Progenitor cell of endocrine pancreas (in vitro differentiated cells): Measurements from ENCODE around the gene SIPA1L3. TPM values are rescaled to one million over a fixed set of nuclear protein-coding genes. Genes with fewer than 3 reads are reported as not detected.
"Not testable (repeated sequence)": the region's sequence is repeated elsewhere in the genome, so short reads cannot be mapped to it uniquely, and the experiment has no call there.

Experiments
- DNase-seq: peaks from one replicate; pipeline ENCODE4 v3.0.0; 2021; ENCODE audit warnings: low spot score; ENCODE audit not compliant: unreplicated experiment
- H3K27ac Mint-ChIP-seq: 2 replicates; pipeline ENCODE4 v1.8.0; 2021; ENCODE audit warnings: mild to moderate bottlenecking, moderate library complexity, mixed read lengths
- H3K27me3 Mint-ChIP-seq: 2 replicates; pipeline ENCODE4 v1.8.0; 2021; ENCODE audit warnings: mixed read lengths
- H3K36me3 Mint-ChIP-seq: 2 replicates; pipeline ENCODE4 v1.8.0; 2022; ENCODE audit warnings: mixed read lengths; ENCODE audit not compliant: insufficient read depth
- H3K4me1 Mint-ChIP-seq: 2 replicates; pipeline ENCODE4 v1.8.0; 2021; ENCODE audit warnings: low read depth, mixed read lengths
- H3K4me3 Mint-ChIP-seq: 2 replicates; pipeline ENCODE4 v1.8.0; 2021; ENCODE audit warnings: low read depth, mild to moderate bottlenecking, moderate library complexity, mixed read lengths
- H3K9me3 Mint-ChIP-seq: 2 replicates; pipeline ENCODE4 v1.8.0; 2021; ENCODE audit warnings: low read depth, mixed read lengths
- total RNA-seq: library from RNA; stranded (reverse); gene quantifications from 2 replicates; pipeline ENCODE4 v1.2.1, GENCODE V29; 2021
- TF ChIP-seq, protein P1 (sequence below): fragments of 200-600 bp; sonication (generic); IDR thresholded peaks from one replicate; pipeline ENCODE4 v1.5.0; 2021; ENCODE audit warnings: antibody characterized with exemption, mild to moderate bottlenecking; ENCODE audit not compliant: unreplicated experiment

SIPA1L3 gene
- total RNA-seq, 1 donor from 2014 or later: 132 TPM

DNA sequence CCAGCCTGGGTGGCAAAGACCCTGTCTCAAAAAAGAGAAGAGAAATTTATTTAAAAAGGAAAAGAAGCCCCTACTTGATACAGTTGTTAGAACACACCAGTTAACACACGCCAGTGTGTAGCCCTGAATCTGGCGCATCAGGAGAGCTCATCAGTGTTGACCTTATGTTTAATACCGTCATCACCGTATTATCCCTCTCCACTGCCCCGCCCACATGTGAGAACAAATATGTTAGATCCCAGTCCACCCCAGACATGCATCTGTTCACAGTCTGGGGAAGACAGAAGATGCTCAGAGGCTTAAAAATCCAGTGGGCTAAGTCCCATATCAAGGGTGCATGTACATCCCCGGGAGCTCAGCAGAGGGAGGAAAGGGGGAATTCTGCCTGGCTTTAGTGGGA lies 161.8 kb downstream of the SIPA1L3 start:
- Mint-ChIP-seq H3K9me3 (no peaks in the 10 kb centered on the region), H3K4me1 (peaks cover 14% of the 10 kb centered on the region), H3K27me3 (no peaks in the 10 kb centered on the region), H3K27ac (peak overlapping the region; percentile 20), H3K36me3 (peaks cover 11% of the 10 kb centered on the region), H3K4me3 (no peak overlapping the region)
- TF ChIP-seq, protein P1, sequence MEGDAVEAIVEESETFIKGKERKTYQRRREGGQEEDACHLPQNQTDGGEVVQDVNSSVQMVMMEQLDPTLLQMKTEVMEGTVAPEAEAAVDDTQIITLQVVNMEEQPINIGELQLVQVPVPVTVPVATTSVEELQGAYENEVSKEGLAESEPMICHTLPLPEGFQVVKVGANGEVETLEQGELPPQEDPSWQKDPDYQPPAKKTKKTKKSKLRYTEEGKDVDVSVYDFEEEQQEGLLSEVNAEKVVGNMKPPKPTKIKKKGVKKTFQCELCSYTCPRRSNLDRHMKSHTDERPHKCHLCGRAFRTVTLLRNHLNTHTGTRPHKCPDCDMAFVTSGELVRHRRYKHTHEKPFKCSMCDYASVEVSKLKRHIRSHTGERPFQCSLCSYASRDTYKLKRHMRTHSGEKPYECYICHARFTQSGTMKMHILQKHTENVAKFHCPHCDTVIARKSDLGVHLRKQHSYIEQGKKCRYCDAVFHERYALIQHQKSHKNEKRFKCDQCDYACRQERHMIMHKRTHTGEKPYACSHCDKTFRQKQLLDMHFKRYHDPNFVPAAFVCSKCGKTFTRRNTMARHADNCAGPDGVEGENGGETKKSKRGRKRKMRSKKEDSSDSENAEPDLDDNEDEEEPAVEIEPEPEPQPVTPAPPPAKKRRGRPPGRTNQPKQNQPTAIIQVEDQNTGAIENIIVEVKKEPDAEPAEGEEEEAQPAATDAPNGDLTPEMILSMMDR: no peak
- no peak for DNase-seq

DNA sequence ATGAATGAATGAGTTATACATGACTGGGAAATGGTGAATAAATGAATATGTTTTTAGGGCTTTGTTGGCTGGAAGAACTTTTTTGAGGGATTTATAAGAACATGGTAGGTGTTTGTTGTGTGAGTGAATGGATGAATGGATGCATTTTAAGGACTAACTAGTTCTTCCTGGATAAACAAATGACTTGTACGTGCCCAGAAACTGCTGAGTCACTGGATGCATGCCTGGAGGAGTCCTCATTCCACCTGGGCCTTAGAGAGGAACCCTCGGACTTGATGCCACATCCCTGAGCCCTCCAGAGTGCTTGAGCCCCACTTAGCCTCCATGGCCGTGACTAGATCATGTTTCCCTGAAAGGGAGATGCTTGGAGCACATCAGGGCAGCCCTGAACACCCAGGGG lies 163.6 kb downstream of the SIPA1L3 start:
- no peak overlapping the region for H3K4me3 Mint-ChIP-seq
- TF ChIP-seq, protein P1: no peak

GRCh38 chr19:38071054-38071453 lies 164.0 kb downstream of the SIPA1L3 start:
- not testable (repeated sequence) for H3K27ac Mint-ChIP-seq, H3K4me3 Mint-ChIP-seq, DNase-seq, H3K27me3 Mint-ChIP-seq, H3K9me3 Mint-ChIP-seq
- peaks cover 17% of the 10 kb centered on the region for H3K4me1 Mint-ChIP-seq
- H3K36me3 Mint-ChIP-seq: peaks cover 11% of the 10 kb centered on the region

More for the DNA sequence above, 163.6 kb downstream of the SIPA1L3 start:
- Mint-ChIP-seq H3K27ac (no peak overlapping the region), H3K9me3 (no peaks in the 10 kb centered on the region), H3K36me3 (peaks cover 11% of the 10 kb centered on the region), H3K4me1 (peaks cover 17% of the 10 kb centered on the region), H3K27me3 (no peaks in the 10 kb centered on the region)
- no peak for DNase-seq

- no peak overlapping the region for H3K4me3 Mint-ChIP-seq
- no peaks in the 10 kb centered on the region for H3K9me3 Mint-ChIP-seq
- H3K4me1 Mint-ChIP-seq: peaks cover 17% of the 10 kb centered on the region
- TF ChIP-seq, protein P1: no peak
- no peaks in the 10 kb centered on the region for H3K27me3 Mint-ChIP-seq
- peak overlapping the region; percentile 90 for H3K27ac Mint-ChIP-seq
- H3K36me3 Mint-ChIP-seq: peaks cover 15% of the 10 kb centered on the region
- DNase-seq: no peak
Measured at GRCh38 chr19:38071647-38072046, 164.6 kb downstream of the SIPA1L3 start.

- no peak overlapping the region for H3K4me3 Mint-ChIP-seq
- H3K9me3 Mint-ChIP-seq: no peaks in the 10 kb centered on the region
- DNase-seq: no peak
- peaks cover 17% of the 10 kb centered on the region for H3K4me1 Mint-ChIP-seq
- no peaks in the 10 kb centered on the region for H3K27me3 Mint-ChIP-seq
- H3K36me3 Mint-ChIP-seq: peaks cover 13% of the 10 kb centered on the region
- TF ChIP-seq, protein P1: no peak
- peak overlapping the region; percentile 65 for H3K27ac Mint-ChIP-seq
Measured at GRCh38 chr19:38072776-38073750, 166.1 kb downstream of the SIPA1L3 start.
